ENCODE results near the gene NCK1.
"Not testable (repeated sequence)": the region's sequence is repeated elsewhere in the genome, so short reads cannot be mapped to it uniquely, and the experiment has no call there.

The NCK1 gene

DNA sequence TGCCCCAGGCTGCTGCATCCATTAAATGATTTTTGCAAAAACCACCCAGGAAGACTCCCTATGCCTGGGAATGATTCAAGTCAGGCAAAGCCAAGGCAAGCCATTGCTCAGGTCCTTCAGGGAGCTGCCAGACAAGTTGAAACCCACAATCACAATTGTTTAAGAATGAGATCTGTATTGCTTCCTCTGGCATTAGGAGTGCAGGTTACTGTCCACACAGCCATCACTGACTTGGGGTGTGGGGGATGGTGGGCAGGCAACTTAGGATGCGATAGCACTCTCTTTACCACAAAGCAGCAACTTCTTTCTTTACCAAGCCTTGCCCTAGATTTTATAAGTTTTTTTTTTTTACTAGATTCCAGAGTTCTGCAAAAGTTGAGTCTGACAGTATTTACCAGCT lies 80.8 kb downstream of the NCK1 start:
- in situ Hi-C loops (cut with MboI; ENCODE audit: low sequenced_read_pairs): no loop called here

DNA sequence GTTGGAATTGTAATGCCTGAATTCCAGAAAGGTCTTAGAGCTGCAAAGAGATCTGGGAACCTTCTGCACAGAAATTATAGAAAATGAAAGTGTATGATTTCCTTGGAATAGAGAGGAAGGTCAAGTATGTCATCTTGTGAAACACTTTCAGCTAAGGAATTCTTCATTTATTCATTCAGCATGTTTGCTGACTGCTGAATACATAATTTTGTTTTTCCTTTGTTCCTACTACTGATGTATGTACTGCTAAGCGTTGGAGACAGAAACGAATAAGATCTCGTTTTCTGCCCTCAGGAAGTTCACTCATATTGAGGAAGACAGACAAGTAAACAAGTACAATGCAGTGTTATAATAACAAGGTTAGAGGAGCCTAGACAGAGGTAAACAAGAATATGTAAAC lies 81.4 kb downstream of the NCK1 start:
- in situ Hi-C loops (cut with MboI; ENCODE audit: low sequenced_read_pairs): no loop called here

DNA sequence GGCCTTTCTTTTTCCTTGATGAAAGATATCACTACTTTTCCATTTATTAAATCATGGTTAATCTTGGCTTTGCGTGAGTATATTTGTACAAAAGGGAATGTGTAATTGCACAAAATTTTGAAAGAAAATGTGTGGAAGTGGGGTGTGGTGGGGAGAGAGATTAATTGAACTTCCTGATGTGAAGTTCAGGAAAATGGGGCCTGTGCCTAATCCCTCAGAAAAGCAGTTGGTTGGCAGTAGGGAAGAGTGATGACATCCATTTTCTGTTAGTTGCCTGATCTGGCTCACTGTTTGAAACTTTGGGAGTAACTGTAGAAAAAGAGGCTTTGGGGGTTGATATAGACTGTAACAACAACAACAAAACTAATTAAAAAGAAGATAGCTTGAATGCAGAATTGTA lies 85.0 kb downstream of the NCK1 start:
- in situ Hi-C loops (cut with MboI; ENCODE audit: low sequenced_read_pairs): no loop called here

- in situ Hi-C loops (cut with MboI; ENCODE audit: low sequenced_read_pairs): no loop called here
Observed at GRCh38 chr3:136947477-136947876, 85.5 kb downstream of the NCK1 start.

DNA sequence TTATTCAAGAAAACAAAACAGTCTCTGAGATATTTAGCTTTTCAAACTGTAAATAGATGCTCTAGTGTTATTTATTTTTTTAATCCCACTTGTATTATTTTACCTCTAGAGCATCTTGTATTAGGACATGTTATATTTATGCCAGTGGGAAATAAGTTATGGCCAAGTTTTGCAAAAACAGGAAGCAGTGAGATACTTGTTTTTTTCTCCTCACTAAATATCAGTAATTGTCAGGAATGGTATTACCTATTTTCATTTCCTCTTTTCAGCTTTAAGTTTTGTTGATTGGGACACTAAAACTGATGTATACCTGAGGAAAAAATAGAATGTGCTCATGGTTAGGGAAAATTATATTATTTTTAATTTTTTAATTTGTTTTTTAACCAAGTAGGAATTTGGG lies 87.1 kb downstream of the NCK1 start:
- in situ Hi-C loops (cut with MboI; ENCODE audit: low sequenced_read_pairs): no loop called here

- in situ Hi-C loops (cut with MboI; ENCODE audit: low sequenced_read_pairs): no loop called here
Observed at GRCh38 chr3:136949708-136950107, 87.7 kb downstream of the NCK1 start.

GRCh38 chr3:136950623-136951022 lies 88.6 kb downstream of the NCK1 start:
- in situ Hi-C loops (cut with MboI; ENCODE audit: low sequenced_read_pairs): no loop called here

DNA sequence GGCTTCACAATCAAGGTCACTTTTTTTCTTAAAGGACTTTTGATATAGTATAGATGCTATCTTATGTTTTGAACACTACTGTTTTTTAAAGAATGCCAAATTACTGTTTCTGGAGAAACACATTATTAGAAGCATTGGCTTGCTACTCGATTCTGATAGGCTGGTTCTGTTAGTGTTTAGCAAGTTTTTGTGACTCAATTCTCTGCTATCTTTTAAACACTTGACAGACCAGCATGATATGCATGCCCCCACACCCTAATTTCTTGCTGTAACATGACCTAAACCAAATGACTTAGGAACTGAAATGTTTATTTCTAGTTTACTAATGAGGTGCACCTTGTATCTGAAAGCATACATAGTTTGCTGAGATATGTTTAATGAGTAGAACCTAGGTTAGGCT lies 90.3 kb downstream of the NCK1 start:
- in situ Hi-C loops (cut with MboI; ENCODE audit: low sequenced_read_pairs): no loop called here

- in situ Hi-C loops (cut with MboI; ENCODE audit: low sequenced_read_pairs): no loop called here
Observed at GRCh38 chr3:136954251-136954650, 92.2 kb downstream of the NCK1 start.

DNA sequence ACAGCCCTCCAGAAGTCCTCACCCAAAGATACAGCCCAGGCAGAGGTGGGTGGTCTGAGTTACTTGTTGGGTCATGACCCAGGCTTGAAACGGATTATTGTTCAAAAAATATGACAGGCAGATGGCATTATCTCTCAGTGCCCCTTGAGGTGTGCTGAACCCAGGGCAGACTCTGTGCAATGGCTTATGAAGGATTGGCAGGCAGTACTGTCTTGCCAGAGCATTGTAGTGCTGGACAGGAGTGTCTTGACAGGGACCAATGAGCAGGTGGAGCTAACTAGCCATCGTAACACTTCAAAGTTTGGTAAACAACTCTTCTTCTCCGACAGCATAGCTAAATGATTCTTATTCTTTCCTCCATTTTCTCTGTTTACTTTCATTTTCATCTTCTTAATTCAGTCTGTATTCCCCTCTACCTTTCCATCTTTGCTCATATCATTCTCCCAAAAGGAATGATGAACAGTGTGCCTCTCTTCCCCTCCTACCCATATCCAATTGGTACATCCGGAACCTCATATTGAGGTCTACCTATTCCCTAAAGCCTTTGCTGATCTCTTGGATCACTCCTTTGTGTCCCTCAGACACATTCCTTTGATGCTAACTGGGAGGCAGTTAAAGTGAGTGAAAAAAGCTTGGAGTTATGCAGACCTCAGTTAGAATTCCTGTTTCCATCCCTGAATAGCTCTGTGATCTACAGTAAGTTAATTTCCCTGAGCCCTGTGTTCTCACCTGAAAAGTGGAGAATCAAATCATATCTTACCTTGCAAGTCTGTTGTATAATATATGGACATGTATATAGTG lies 93.2 kb downstream of the NCK1 start:
- in situ Hi-C loops (cut with MboI; ENCODE audit: low sequenced_read_pairs): no loop called here

DNA sequence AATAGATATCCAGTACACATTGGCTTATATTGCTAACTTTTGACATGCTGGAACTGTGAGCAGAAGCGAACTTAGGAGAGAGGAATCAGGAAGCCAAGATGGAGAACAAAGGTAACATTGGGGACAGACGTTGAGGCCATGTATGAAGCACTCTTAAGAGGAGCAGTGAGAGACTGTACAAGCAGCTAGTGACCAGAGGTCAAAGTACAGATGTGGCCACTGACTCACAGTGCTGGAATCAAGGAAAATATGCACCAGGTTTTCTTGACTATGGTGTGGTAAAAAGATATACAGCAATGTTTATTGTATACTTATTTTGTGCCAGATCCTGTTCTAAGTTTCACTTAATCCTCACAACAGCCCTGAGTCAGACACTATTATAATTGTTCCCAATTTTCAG lies 93.8 kb downstream of the NCK1 start:
- in situ Hi-C loops (cut with MboI; ENCODE audit: low sequenced_read_pairs): no loop called here

DNA sequence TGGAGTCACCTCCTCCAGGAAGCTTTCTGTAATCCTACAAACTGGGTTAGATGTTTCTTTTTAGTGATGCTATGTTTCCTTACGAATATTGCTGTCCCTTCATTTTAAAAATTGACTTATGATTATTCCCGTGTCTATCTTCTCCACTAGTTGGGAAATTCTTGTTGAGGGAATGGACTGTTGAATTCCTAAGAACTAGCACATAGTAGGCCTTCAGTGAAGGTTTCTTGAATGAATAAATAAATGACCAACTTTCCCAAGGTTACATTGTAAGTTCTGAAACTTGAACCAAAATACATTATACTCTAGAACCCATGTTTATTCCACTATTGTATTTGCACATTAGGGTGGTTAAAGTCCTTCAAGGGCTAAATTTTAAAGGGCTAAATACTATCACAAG lies 95.0 kb downstream of the NCK1 start:
- in situ Hi-C loops (cut with MboI; ENCODE audit: low sequenced_read_pairs): no loop called here

- in situ Hi-C loops (cut with MboI; ENCODE audit: low sequenced_read_pairs): no loop called here
Observed at GRCh38 chr3:136957751-136958288, 95.8 kb downstream of the NCK1 start, which contains the start of gene IL20RB. IL20RB (plus strand) TSS chr3:136957983; CDS start chr3:136958114, 131 bp downstream.

- in situ Hi-C loops (cut with MboI; ENCODE audit: low sequenced_read_pairs): no loop called here
Observed at GRCh38 chr3:136958939-136959338, 96.9 kb downstream of the NCK1 start.

GRCh38 chr3:136959599-136959998 lies 97.6 kb downstream of the NCK1 start:
- in situ Hi-C loops (cut with MboI; ENCODE audit: low sequenced_read_pairs): no loop called here

- in situ Hi-C loops (cut with MboI; ENCODE audit: low sequenced_read_pairs): no loop called here
Observed at GRCh38 chr3:136960838-136961836, 99.1 kb downstream of the NCK1 start.

GRCh38 chr3:136962927-136963326 lies 100.9 kb downstream of the NCK1 start:
- in situ Hi-C loops (cut with MboI; ENCODE audit: low sequenced_read_pairs): no loop called here

DNA sequence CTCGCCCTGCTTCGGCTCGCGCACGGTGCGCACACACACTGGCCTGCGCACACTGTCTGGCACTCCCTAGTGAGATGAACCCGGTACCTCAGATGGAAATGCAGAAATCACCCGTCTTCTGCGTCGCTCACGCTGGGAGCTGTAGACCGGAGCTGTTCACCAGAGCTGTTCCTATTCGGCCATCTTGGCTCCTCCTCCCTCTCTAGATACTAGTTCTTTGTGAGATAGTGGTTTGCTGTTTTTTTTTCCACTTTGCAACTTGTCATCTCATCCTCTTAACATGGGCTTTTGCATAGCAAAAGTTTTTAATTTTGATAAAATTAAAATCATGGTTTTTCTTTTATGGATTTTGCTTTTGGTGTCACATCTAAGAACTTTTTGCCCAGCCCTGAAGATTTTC lies 107.5 kb downstream of the NCK1 start:
- in situ Hi-C loops (cut with MboI; ENCODE audit: low sequenced_read_pairs): not testable (repeated sequence)

DNA sequence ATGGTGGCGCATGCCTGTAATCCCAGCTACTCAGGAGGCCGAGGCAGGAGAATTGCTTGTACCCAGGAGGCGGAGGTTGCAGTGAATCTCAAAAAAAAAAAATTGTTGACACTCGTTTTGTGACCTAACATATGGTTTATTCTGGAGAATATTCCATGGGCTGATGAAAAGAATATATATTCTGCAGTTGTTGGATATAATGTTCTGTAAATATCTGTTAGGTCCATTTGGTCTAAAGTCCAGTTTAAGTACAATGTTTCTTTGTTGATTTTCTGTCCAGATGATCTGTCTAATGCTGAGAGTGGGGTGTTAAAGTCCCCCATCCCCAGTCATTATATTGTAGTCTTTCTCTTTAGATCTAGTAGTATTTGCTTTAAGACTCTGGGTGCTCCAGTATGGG lies 111.3 kb downstream of the NCK1 start:
- in situ Hi-C loops (cut with MboI; ENCODE audit: low sequenced_read_pairs): no loop called here

GRCh38 chr3:136974670-136975069 lies 112.7 kb downstream of the NCK1 start:
- in situ Hi-C loops (cut with MboI; ENCODE audit: low sequenced_read_pairs): no loop called here

- in situ Hi-C loops (cut with MboI; ENCODE audit: low sequenced_read_pairs): no loop called here
Observed at GRCh38 chr3:136979204-136979603, 117.2 kb downstream of the NCK1 start.

All from HL-60/S4 treated with retinoic acid at 250 ng/mL for 4 days and 3 days (cell line).